Stimulated activated CD4-positive, alpha-beta T cell treated with anti-CD3 and anti-CD28 coated beads, TNF-alpha, amount 100 ng/mL, for 24 hours (primary cell): Measurements from ENCODE around the gene EPHB2.
"Not testable (repeated sequence)": the region's sequence is repeated elsewhere in the genome, so short reads cannot be mapped to it uniquely, and the experiment has no call there.

Experiments used
- DNase-seq, 3 experiments: peaks; one replicate each; pipeline ENCODE4 v3.0.0-alpha.2; 2020; ENCODE audit warnings: low read depth in 3 of 3

EPHB2 gene

GRCh38 chr1:22914633-22915217 is 204.1 kb downstream of the EPHB2 start:
- DNase-seq: no peak

GRCh38 chr1:22915231-22915630 is 204.6 kb downstream of the EPHB2 start:
- DNase-seq: no peak

- no peak for DNase-seq
Measured at GRCh38 chr1:22915816-22916470, 205.3 kb downstream of the EPHB2 start.

GRCh38 chr1:22916471-22916820 is 205.8 kb downstream of the EPHB2 start:
- no peak for DNase-seq

GRCh38 chr1:22917989-22918388 is 207.3 kb downstream of the EPHB2 start:
- DNase-seq: no peak

GRCh38 chr1:22918644-22919043 is 208.0 kb downstream of the EPHB2 start:
- DNase-seq: no peak

GRCh38 chr1:22919341-22920025 is 208.8 kb downstream of the EPHB2 start:
- DNase-seq: no peak

GRCh38 chr1:22920026-22920733 is 209.5 kb downstream of the EPHB2 start:
- DNase-seq: no peak

- no peak for DNase-seq
Measured at GRCh38 chr1:22920734-22921451, 210.3 kb downstream of the EPHB2 start.

GRCh38 chr1:22921452-22922126 is 210.9 kb downstream of the EPHB2 start:
- no peak for DNase-seq

- DNase-seq: no peak
Measured at GRCh38 chr1:22922640-22923039, 212.0 kb downstream of the EPHB2 start.

- no peak for DNase-seq
Measured at GRCh38 chr1:22925111-22925510, 214.5 kb downstream of the EPHB2 start.

GRCh38 chr1:22930240-22930912 is 219.7 kb downstream of the EPHB2 start:
- DNase-seq: peak in 1 of 3 experiments; percentile 38

- DNase-seq: no peak
Measured at GRCh38 chr1:22932803-22933470, 222.3 kb downstream of the EPHB2 start.

- no peak for DNase-seq
Measured at GRCh38 chr1:22935433-22935832, 224.8 kb downstream of the EPHB2 start.

GRCh38 chr1:22936681-22937080 is 226.0 kb downstream of the EPHB2 start:
- DNase-seq: no peak

- no peak for DNase-seq
Measured at GRCh38 chr1:22941257-22941656, 230.6 kb downstream of the EPHB2 start.

- DNase-seq: no peak
Measured at GRCh38 chr1:22944346-22945055, 233.9 kb downstream of the EPHB2 start.

GRCh38 chr1:22945171-22945570 is 234.5 kb downstream of the EPHB2 start:
- DNase-seq: not testable (repeated sequence)
